DND-41 (cell line): Measurements from ENCODE around the gene FAF1.

ENCODE experiments used
- CTCF ChIP-seq: IDR thresholded peaks from 2 replicates; pipeline ENCODE4 v1.5.1; 2012; ENCODE audit warnings: borderline replicate concordance, low read length, moderate library complexity, mild to moderate bottlenecking; ENCODE audit not compliant: poor library complexity, severe bottlenecking; ENCODE audit errors: extremely low read depth
- EZH2 ChIP-seq: IDR thresholded peaks from 3 replicates; pipeline ENCODE4 v1.6.1; 2012; ENCODE audit warnings: borderline replicate concordance, low read depth, mild to moderate bottlenecking, moderate library complexity, low read length, inconsistent platforms; ENCODE audit not compliant: severe bottlenecking

- TF ChIP-seq CTCF (no peak), EZH2 (no peak)
Observed at GRCh38 chr1:50487725-50488124, 472.3 kb downstream of the FAF1 start.
